SK-N-SH (cell line): ENCODE measurements around the gene CHST13. TPM values are rescaled to one million over a fixed set of nuclear protein-coding genes. Genes with fewer than 3 reads are reported as not detected.

Experiments used
- CTCF ChIA-PET: fragments of 300-600, 350-600 bp; formaldehyde crosslinking; extraction: SDS; loops from one replicate; lab custom pipeline; 2021; lab: Yijun Ruan, JAX
- POLR2A ChIA-PET: fragments of 350-600 bp; sonication (Branson Sonifier 250); formaldehyde crosslinking; extraction: SDS; loops from one replicate; lab custom pipeline; 2020; ENCODE audit warnings: antibody characterized with exemption, inconsistent platforms; lab: Yijun Ruan, JAX
- DNase-seq: peaks from one replicate; pipeline ENCODE4 v3.0.0; 2012
- H2AFZ ChIP-seq: fragments of 200-600 bp; sonication (generic); 2 replicates; pipeline ENCODE4 v1.8.1; 2016; ENCODE audit warnings: antibody characterized with exemption, mild to moderate bottlenecking, low read depth
- H3F3A ChIP-seq: fragments of 200-600 bp; sonication (generic); replicated peaks from 2 replicates; pipeline ENCODE3; 2016; ENCODE audit warnings: antibody characterized with exemption, mild to moderate bottlenecking; ENCODE audit not compliant: insufficient read depth
- H3K27ac ChIP-seq, 2 experiments: fragments of 200-500 bp in 1 of 2; fragments of 200-600 bp in 1 of 2; sonication (Bioruptor generic) in 1 of 2; sonication (generic), shearing (Covaris generic) in 1 of 2; 2 replicates each; pipeline versions ENCODE4 v1.5.1 to v1.6.1; 2014 to 2016; ENCODE audit warnings: low read depth in 2 of 2, inconsistent platforms in 1 of 2, low read length in 1 of 2, mild to moderate bottlenecking in 1 of 2, mixed read lengths in 1 of 2
- H3K27me3 ChIP-seq: fragments of 200-600 bp; sonication (generic), shearing (Covaris generic); 2 replicates; pipeline ENCODE4 v1.6.1; 2016; ENCODE audit warnings: mixed run types; ENCODE audit not compliant: insufficient read depth
- H3K36me3 ChIP-seq, 2 experiments: fragments of 200-500 bp in 1 of 2; fragments of 200-600 bp in 1 of 2; sonication (Bioruptor generic) in 1 of 2; sonication (generic) in 1 of 2; replicated peaks in 1 of 2; 2 replicates each; pipeline versions ENCODE3 to v1.5.1; 2014 to 2016; ENCODE audit warnings: low read length in 1 of 2, mild to moderate bottlenecking in 1 of 2; ENCODE audit not compliant: insufficient read depth in 2 of 2, control insufficient read depth in 1 of 2
- H3K4me1 ChIP-seq, 2 experiments: fragments of 200-500 bp in 1 of 2; fragments of 200-600 bp in 1 of 2; sonication (Bioruptor generic) in 1 of 2; sonication (generic), shearing (Covaris generic) in 1 of 2; 2 replicates each; pipeline versions ENCODE4 v1.5.1 to v1.6.1; 2014 to 2016; ENCODE audit warnings: low read depth in 1 of 2, low read length in 1 of 2, mixed run types in 1 of 2; ENCODE audit not compliant: insufficient read depth in 2 of 2, control insufficient read depth in 1 of 2
- H3K4me2 ChIP-seq: fragments of 200-600 bp; sonication (generic), shearing (Covaris generic); 2 replicates; pipeline ENCODE4 v1.6.1; 2017; ENCODE audit warnings: mixed run types
- H3K4me3 ChIP-seq, 2 experiments: fragments of 200-500 bp in 1 of 2; fragments of 200-600 bp in 1 of 2; sonication (Bioruptor generic) in 1 of 2; sonication (generic), shearing (Covaris generic) in 1 of 2; 2 replicates each; pipeline versions ENCODE4 v1.5.1 to v1.8.1; 2014 to 2016; ENCODE audit warnings: low read depth in 2 of 2, inconsistent platforms in 1 of 2, low read length in 1 of 2, mild to moderate bottlenecking in 1 of 2, mixed read lengths in 1 of 2, moderate library complexity in 1 of 2
- H3K79me2 ChIP-seq: fragments of 200-600 bp; sonication (generic); 2 replicates; pipeline ENCODE4 v1.8.1; 2017; ENCODE audit warnings: mild to moderate bottlenecking; ENCODE audit not compliant: insufficient read depth
- H3K9ac ChIP-seq: fragments of 200-600 bp; sonication (generic); 2 replicates; pipeline ENCODE4 v1.6.1; 2017; ENCODE audit warnings: mixed run types
- H3K9me2 ChIP-seq: fragments of 200-600 bp; sonication (generic); 2 replicates; pipeline ENCODE4 v1.6.1; 2017; ENCODE audit warnings: mixed run types
- H3K9me3 ChIP-seq: fragments of 200-600 bp; sonication (generic); 2 replicates; pipeline ENCODE4 v1.6.1; 2017; ENCODE audit warnings: mixed run types, mild to moderate bottlenecking, moderate library complexity
- H4K20me1 ChIP-seq: fragments of 200-600 bp; sonication (generic); 2 replicates; pipeline ENCODE4 v1.6.1; 2017; ENCODE audit warnings: mild to moderate bottlenecking, mixed run types; ENCODE audit not compliant: insufficient read depth
- CHD2 ChIP-seq: fragments of 150-350 bp; IDR thresholded peaks from 2 replicates; pipeline ENCODE4 v1.6.1; 2018; ENCODE audit warnings: low read length; ENCODE audit not compliant: partially characterized antibody
- EP300 ChIP-seq, 2 experiments: IDR thresholded peaks; 2 replicates each; pipeline versions ENCODE4 v1.4.0 to v1.6.1; 2012; ENCODE audit warnings: borderline replicate concordance in 1 of 2, low read depth in 1 of 2, low read length in 1 of 2
- EZH2phosphoT487 ChIP-seq: fragments of 200-600 bp; sonication (generic); IDR thresholded peaks from 2 replicates; pipeline ENCODE4 v1.6.1; 2017; ENCODE audit warnings: low read depth, mixed run types, mild to moderate bottlenecking, antibody characterized with exemption, moderate library complexity, borderline replicate concordance
- FOSL2 ChIP-seq: IDR thresholded peaks from 2 replicates; pipeline ENCODE4 v1.4.0; 2012; ENCODE audit warnings: low read depth, mild to moderate bottlenecking, moderate library complexity, borderline replicate concordance
- FOXJ3 ChIP-seq: sonication (generic); formaldehyde crosslinking; IDR thresholded peaks from 2 replicates; pipeline ENCODE4 v1.5.1; 2020; ENCODE audit warnings: mild to moderate bottlenecking, missing genetic modification reagents
- FOXM1 ChIP-seq: IDR thresholded peaks from 2 replicates; pipeline ENCODE4 v1.4.0; 2012; ENCODE audit warnings: low read depth, mild to moderate bottlenecking
- JUND ChIP-seq: IDR thresholded peaks from 2 replicates; pipeline ENCODE4 v1.4.0; 2012
- MXI1 ChIP-seq: IDR thresholded peaks from 2 replicates; pipeline ENCODE4 v1.6.1; 2012; ENCODE audit warnings: mild to moderate bottlenecking, low read depth, low read length, improper control_type of control experiment
- PBX3 ChIP-seq: IDR thresholded peaks from 2 replicates; pipeline ENCODE4; 2012
- RCOR1 ChIP-seq: fragments of 150-350 bp; IDR thresholded peaks from 2 replicates; pipeline ENCODE4 v1.6.1; 2017; ENCODE audit warnings: antibody characterized with exemption, low read length
- RXRA ChIP-seq: IDR thresholded peaks from 2 replicates; pipeline ENCODE4 v1.4.0; 2012; ENCODE audit warnings: low read depth, mild to moderate bottlenecking, borderline replicate concordance
- TAF1 ChIP-seq: IDR thresholded peaks from 2 replicates; pipeline ENCODE4 v1.6.1; 2012; ENCODE audit warnings: low read depth, mild to moderate bottlenecking, low read length, moderate library complexity, borderline replicate concordance
- TCF12 ChIP-seq: IDR thresholded peaks from 2 replicates; pipeline ENCODE4 v1.4.0; 2012
- ZBTB33 ChIP-seq: IDR thresholded peaks from 2 replicates; pipeline ENCODE4 v1.4.0; 2012; ENCODE audit warnings: low read depth, borderline replicate concordance
- WGBS: methylation state at CpG from one replicate; pipeline ENCODE4 v1.1.6; 2017; ENCODE audit warnings: low lambda C conversion rate; 5-methylcytosine and 5-hydroxymethylcytosine counted together
- polyA plus RNA-seq, 3 experiments: library from polyadenylated mRNA; depleted of rRNA; stranded (reverse); fragments of >200 nt; gene quantifications; 2 replicates each; pipeline ENCODE4 v1.2.3, GENCODE V29; 2012
- TF ChIP-seq, protein P1 (sequence below): IDR thresholded peaks from 2 replicates; pipeline ENCODE4 v1.6.1; 2012; ENCODE audit warnings: mild to moderate bottlenecking, low read depth, low read length, moderate library complexity
- TF ChIP-seq, protein P2 (sequence below): IDR thresholded peaks from 2 replicates; pipeline ENCODE4 v1.4.0; 2012; ENCODE audit warnings: low read depth, borderline replicate concordance
- TF ChIP-seq, protein P3 (sequence below): fragments of 150-350 bp; IDR thresholded peaks from 2 replicates; pipeline ENCODE4 v1.6.1; 2016; ENCODE audit warnings: mild to moderate bottlenecking, low read depth, low read length

The CHST13 gene
- polyA plus RNA-seq, 1 of the 3 experiments (the other 2 are of a cell fraction), result 0.41 TPM

GRCh38 chr3:126501736-126502135 is 22.2 kb upstream of the CHST13 start:
- TF ChIP-seq FOXM1 (no peak), CHD2 (no peak), FOXJ3 (no peak), EP300 (IDR thresholded peaks at IDR 0.05; ENCODE audit: borderline replicate concordance in 1 of 2, low read depth in 1 of 2, low read length in 1 of 2) (no peak)
- TF ChIP-seq, all 33 proteins: peak for 0
- no peaks in the 10 kb centered on the region for H3K9me2 ChIP-seq
- H3K36me3 ChIP-seq, result no peaks in the 10 kb centered on the region
- no peak overlapping the region for H2AFZ ChIP-seq
- no peak overlapping the region for H3K4me3 ChIP-seq
- H3K9ac ChIP-seq, result no peak overlapping the region
- H3F3A ChIP-seq, result peaks cover 11% of the 10 kb centered on the region
- DNase-seq, result no peak
- H3K79me2 ChIP-seq, result no peaks in the 10 kb centered on the region
- H3K27ac ChIP-seq, result no peak overlapping the region
- H3K4me2 ChIP-seq, result no peak overlapping the region
- H3K27me3 ChIP-seq, result peaks cover 6% of the 10 kb centered on the region; the same call in 1 of the 2 replicates
- H3K9me3 ChIP-seq, result no peaks in the 10 kb centered on the region
- ChIA-PET POLR2A (no interaction called here), CTCF (no interaction called here)
- H3K4me1 ChIP-seq, result no peaks in the 10 kb centered on the region
- H4K20me1 ChIP-seq, result no peaks in the 10 kb centered on the region
- 63% methylated on average over 6 of the region's 7 CpGs for WGBS

DNA sequence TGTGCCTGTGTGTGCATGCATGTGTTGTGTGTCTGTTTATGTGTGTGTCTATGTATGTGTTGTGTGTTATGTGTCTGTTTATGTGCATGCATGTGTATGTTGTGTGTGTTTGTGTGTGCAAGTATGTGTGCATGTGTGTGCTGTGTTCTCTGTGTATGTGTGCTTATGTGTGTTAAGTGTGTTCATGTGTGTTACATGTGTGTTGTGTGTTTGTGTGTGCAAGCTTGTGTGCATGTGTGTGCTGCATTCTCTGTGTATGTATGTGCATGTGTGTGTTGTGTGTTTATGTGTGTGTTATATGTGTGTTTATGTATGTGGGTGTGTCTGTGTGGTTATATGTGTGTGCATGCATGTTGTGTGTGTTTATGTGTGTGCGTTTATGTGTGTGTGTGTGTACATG is 21.3 kb upstream of the CHST13 start:
- H3K9ac ChIP-seq, result no peak overlapping the region
- 25% methylated on average over 1 of the region's 1 CpG for WGBS
- H3F3A ChIP-seq, result peaks cover 11% of the 10 kb centered on the region
- H3K27ac ChIP-seq, result no peak overlapping the region
- no peaks in the 10 kb centered on the region for H3K36me3 ChIP-seq
- H2AFZ ChIP-seq, result no peak overlapping the region
- no peaks in the 10 kb centered on the region for H4K20me1 ChIP-seq
- H3K9me2 ChIP-seq, result no peaks in the 10 kb centered on the region
- no peak overlapping the region for H3K4me2 ChIP-seq
- ChIA-PET CTCF (no interaction called here), POLR2A (no interaction called here)
- H3K4me3 ChIP-seq, result no peak overlapping the region
- H3K27me3 ChIP-seq, result peaks cover 10% of the 10 kb centered on the region; the same call in 1 of the 2 replicates
- no peaks in the 10 kb centered on the region for H3K79me2 ChIP-seq
- no peaks in the 10 kb centered on the region for H3K4me1 ChIP-seq
- H3K9me3 ChIP-seq, result no peaks in the 10 kb centered on the region
- no peak for DNase-seq
- TF ChIP-seq ZBTB33 (no peak), MXI1 (no peak), JUND (no peak), TAF1 (no peak), EZH2phosphoT487 (no peak), EP300 (IDR thresholded peaks at IDR 0.05; ENCODE audit: borderline replicate concordance in 1 of 2, low read depth in 1 of 2, low read length in 1 of 2) (no peak), FOSL2 (no peak), TCF12 (no peak), RXRA (no peak), RCOR1 (no peak), FOXJ3 (no peak), PBX3 (no peak)
- TF ChIP-seq, protein P1, sequence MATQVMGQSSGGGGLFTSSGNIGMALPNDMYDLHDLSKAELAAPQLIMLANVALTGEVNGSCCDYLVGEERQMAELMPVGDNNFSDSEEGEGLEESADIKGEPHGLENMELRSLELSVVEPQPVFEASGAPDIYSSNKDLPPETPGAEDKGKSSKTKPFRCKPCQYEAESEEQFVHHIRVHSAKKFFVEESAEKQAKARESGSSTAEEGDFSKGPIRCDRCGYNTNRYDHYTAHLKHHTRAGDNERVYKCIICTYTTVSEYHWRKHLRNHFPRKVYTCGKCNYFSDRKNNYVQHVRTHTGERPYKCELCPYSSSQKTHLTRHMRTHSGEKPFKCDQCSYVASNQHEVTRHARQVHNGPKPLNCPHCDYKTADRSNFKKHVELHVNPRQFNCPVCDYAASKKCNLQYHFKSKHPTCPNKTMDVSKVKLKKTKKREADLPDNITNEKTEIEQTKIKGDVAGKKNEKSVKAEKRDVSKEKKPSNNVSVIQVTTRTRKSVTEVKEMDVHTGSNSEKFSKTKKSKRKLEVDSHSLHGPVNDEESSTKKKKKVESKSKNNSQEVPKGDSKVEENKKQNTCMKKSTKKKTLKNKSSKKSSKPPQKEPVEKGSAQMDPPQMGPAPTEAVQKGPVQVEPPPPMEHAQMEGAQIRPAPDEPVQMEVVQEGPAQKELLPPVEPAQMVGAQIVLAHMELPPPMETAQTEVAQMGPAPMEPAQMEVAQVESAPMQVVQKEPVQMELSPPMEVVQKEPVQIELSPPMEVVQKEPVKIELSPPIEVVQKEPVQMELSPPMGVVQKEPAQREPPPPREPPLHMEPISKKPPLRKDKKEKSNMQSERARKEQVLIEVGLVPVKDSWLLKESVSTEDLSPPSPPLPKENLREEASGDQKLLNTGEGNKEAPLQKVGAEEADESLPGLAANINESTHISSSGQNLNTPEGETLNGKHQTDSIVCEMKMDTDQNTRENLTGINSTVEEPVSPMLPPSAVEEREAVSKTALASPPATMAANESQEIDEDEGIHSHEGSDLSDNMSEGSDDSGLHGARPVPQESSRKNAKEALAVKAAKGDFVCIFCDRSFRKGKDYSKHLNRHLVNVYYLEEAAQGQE, result no peak
- TF ChIP-seq, protein P2, sequence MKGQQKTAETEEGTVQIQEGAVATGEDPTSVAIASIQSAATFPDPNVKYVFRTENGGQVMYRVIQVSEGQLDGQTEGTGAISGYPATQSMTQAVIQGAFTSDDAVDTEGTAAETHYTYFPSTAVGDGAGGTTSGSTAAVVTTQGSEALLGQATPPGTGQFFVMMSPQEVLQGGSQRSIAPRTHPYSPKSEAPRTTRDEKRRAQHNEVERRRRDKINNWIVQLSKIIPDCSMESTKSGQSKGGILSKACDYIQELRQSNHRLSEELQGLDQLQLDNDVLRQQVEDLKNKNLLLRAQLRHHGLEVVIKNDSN, result no peak
- TF ChIP-seq, protein P3, sequence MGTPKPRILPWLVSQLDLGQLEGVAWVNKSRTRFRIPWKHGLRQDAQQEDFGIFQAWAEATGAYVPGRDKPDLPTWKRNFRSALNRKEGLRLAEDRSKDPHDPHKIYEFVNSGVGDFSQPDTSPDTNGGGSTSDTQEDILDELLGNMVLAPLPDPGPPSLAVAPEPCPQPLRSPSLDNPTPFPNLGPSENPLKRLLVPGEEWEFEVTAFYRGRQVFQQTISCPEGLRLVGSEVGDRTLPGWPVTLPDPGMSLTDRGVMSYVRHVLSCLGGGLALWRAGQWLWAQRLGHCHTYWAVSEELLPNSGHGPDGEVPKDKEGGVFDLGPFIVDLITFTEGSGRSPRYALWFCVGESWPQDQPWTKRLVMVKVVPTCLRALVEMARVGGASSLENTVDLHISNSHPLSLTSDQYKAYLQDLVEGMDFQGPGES, result no peak
